ENCODE results near the gene ATG13.

Gene ATG13

GRCh38 chr11:46609386-46609785 lies 8.0 kb upstream of the ATG13 start:
- FAIRE-seq: no peak

- no peak for FAIRE-seq
Measured at GRCh38 chr11:46611526-46612304, 5.6 kb upstream of the ATG13 start.

- no peak for FAIRE-seq
Measured at GRCh38 chr11:46612326-46612725, 5.0 kb upstream of the ATG13 start.

- FAIRE-seq: no peak
Measured at GRCh38 chr11:46615756-46616155, 1.6 kb upstream of the ATG13 start.

GRCh38 chr11:46616551-46617133 lies 711 bp upstream of the ATG13 start:
- FAIRE-seq: no peak

GRCh38 chr11:46617972-46618314 lies 590 bp downstream of the ATG13 start:
- FAIRE-seq: no peak

GRCh38 chr11:46618837-46619236 lies 1.5 kb downstream of the ATG13 start:
- no peak for FAIRE-seq

GRCh38 chr11:46625406-46625805 lies 8.1 kb downstream of the ATG13 start:
- FAIRE-seq: no peak

- FAIRE-seq: no peak
Measured at GRCh38 chr11:46628961-46629360, 11.6 kb downstream of the ATG13 start.

GRCh38 chr11:46630237-46630636 lies 12.9 kb downstream of the ATG13 start:
- FAIRE-seq: no peak

GRCh38 chr11:46631676-46632075 lies 14.3 kb downstream of the ATG13 start:
- no peak for FAIRE-seq

- no peak for FAIRE-seq
Measured at GRCh38 chr11:46632502-46632901, 15.1 kb downstream of the ATG13 start.

- FAIRE-seq: no peak
Measured at GRCh38 chr11:46633291-46634217, 16.2 kb downstream of the ATG13 start.

GRCh38 chr11:46635557-46636139 lies 18.3 kb downstream of the ATG13 start:
- no peak for FAIRE-seq

GRCh38 chr11:46637546-46637945 lies 20.2 kb downstream of the ATG13 start:
- no peak for FAIRE-seq

GRCh38 chr11:46639197-46639839 lies 22.0 kb downstream of the ATG13 start:
- no peak for FAIRE-seq

- FAIRE-seq: no peak
Measured at GRCh38 chr11:46640036-46640788, 22.9 kb downstream of the ATG13 start.

- no peak for FAIRE-seq
Measured at GRCh38 chr11:46641639-46642038, 24.3 kb downstream of the ATG13 start.

- no peak for FAIRE-seq
Measured at GRCh38 chr11:46642627-46643335, 25.4 kb downstream of the ATG13 start.

GRCh38 chr11:46643531-46643930 lies 26.2 kb downstream of the ATG13 start:
- no peak for FAIRE-seq

GRCh38 chr11:46643986-46644385 lies 26.6 kb downstream of the ATG13 start:
- no peak for FAIRE-seq

Measured in A204.1 (cell line).